ENCODE data around the gene MRPS27. TPM values are rescaled to one million over a fixed set of nuclear protein-coding genes. Genes with fewer than 3 reads are reported as not detected.
A peak's percentile ranks its signal among the peaks of the same experiment; 100 is the strongest.

The MRPS27 gene
- total RNA-seq, 2 experiments from 2014 or later = 25.0 to 26.1 TPM

DNA sequence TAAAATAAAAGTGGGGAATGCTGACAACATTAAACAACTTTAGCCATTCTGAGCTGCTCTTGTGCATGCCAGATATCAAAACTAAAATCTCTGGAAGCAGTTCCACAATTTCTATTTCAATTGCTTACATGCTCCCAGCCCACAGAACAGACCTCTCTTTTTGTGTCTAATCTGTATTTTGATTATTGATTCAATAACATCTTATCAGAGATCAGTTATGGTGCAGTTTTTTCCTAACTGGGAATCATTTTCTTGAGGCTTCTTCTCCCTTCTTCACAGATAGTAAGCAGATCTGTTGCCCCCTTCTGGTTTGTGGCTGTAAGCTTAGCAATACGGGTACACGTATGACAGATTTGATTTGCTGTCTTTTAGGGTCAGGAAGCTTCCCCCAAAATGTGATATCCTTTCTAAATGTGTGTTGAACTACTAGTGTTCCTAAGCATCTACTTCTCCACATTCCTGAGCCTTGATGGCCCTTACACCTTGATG, 39.4 kb downstream of the MRPS27 start:
- H3K27ac ChIP-seq (ENCODE audit: low read depth in 1 of 2, low read length in 2 of 2) = no peak overlapping the region
- CTCF ChIA-PET = no interaction called here
- Mint-ChIP-seq H3K36me3 (ENCODE audit: low read depth) (peaks cover 84% of the 10 kb centered on the region), H3K27ac (no peak overlapping the region), H3K27me3 (no peaks in the 10 kb centered on the region), H3K4me3 (no peak overlapping the region), H3K4me1 (ENCODE audit: low read depth) (peaks cover 4% of the 10 kb centered on the region), H3K9me3 (no peaks in the 10 kb centered on the region)
- no peaks in the 10 kb centered on the region for H3K27me3 ChIP-seq (ENCODE audit: control insufficient read depth in 1 of 2, insufficient read depth in 2 of 2, low read length in 2 of 2)
- no peak for ATAC-seq (ENCODE audit: poor library complexity)
- peaks cover 17% of the 10 kb centered on the region for H3K36me3 ChIP-seq (ENCODE audit: insufficient read depth, low read length)
- TF ChIP-seq, protein P1, sequence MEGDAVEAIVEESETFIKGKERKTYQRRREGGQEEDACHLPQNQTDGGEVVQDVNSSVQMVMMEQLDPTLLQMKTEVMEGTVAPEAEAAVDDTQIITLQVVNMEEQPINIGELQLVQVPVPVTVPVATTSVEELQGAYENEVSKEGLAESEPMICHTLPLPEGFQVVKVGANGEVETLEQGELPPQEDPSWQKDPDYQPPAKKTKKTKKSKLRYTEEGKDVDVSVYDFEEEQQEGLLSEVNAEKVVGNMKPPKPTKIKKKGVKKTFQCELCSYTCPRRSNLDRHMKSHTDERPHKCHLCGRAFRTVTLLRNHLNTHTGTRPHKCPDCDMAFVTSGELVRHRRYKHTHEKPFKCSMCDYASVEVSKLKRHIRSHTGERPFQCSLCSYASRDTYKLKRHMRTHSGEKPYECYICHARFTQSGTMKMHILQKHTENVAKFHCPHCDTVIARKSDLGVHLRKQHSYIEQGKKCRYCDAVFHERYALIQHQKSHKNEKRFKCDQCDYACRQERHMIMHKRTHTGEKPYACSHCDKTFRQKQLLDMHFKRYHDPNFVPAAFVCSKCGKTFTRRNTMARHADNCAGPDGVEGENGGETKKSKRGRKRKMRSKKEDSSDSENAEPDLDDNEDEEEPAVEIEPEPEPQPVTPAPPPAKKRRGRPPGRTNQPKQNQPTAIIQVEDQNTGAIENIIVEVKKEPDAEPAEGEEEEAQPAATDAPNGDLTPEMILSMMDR (IDR thresholded peaks at IDR 0.05) = no peak
- no peak overlapping the region for H3K4me3 ChIP-seq (ENCODE audit: low read length)
- POLR2A ChIA-PET = no interaction called here
- DNase-seq = peak in 1 of 14 experiments; percentile 7
- H3K9me3 ChIP-seq (ENCODE audit: control insufficient read depth in 1 of 2, insufficient read depth in 1 of 2, low read length in 2 of 2) = no peaks in the 10 kb centered on the region
- no peaks in the 10 kb centered on the region for H3K4me1 ChIP-seq (ENCODE audit: insufficient read depth, low read length)
- intact Hi-C loops (cut with DNase I, micrococcal nuclease) = no loop called here

DNA sequence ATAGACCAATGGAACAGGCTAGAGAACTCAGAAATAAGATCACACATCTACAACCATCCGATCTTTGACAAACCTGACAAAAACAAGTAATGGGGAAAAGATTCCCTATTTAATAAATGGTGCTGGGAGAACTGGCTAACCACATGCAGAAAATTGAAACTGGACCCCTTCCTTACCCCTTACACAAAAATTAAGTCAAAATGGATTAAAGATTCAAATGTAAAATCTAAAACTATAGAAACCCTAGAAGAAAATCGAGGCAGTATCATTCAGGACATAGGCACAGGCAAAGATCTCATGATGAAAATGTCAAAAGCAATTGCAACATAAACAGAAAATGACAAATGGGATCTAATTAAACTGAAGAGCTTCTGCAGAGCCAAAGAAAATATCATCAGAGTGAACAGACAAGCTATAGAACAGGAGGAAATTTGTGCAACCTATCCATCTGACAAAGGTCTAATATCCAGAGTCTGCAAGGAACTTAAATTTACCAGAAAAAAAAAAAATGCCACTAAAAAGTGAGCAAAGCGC, 43.8 kb downstream of the MRPS27 start:
- TF ChIP-seq, protein P1 (IDR thresholded peaks at IDR 0.05) = no peak
- no peaks in the 10 kb centered on the region for H3K9me3 ChIP-seq (ENCODE audit: control insufficient read depth in 1 of 2, insufficient read depth in 1 of 2, low read length in 2 of 2)

DNA sequence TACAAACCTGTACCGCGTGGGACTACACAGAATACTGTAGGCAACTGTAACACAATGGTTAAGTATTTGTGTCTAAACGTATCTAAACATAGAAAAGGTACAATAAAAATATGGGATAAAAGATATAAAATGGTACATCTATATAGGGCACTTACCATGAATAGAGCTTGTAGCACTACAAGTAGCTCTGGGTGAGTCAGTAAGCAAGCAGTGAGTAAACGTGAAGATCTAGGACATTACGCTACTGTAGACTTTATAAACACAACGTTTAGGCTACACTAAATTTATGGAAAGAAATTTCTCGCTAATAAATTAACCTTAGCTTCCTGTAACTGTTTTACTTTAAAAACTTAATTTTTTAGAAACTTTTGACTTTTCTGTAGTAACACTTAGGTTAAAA, 46.5 kb downstream of the MRPS27 start:
- CTCF ChIA-PET = no interaction called here
- no peak overlapping the region for H3K27ac ChIP-seq (ENCODE audit: low read depth in 1 of 2, low read length in 2 of 2)
- no peaks in the 10 kb centered on the region for H3K9me3 Mint-ChIP-seq
- TF ChIP-seq, protein P1 (IDR thresholded peaks at IDR 0.05) = no peak
- intact Hi-C loops (cut with DNase I, micrococcal nuclease) = no loop called here
- DNase-seq = no peak
- no peaks in the 10 kb centered on the region for H3K4me1 ChIP-seq (ENCODE audit: insufficient read depth, low read length)
- peaks cover 16% of the 10 kb centered on the region for H3K4me1 Mint-ChIP-seq (ENCODE audit: low read depth)
- H3K27me3 ChIP-seq (ENCODE audit: control insufficient read depth in 1 of 2, insufficient read depth in 2 of 2, low read length in 2 of 2) = no peaks in the 10 kb centered on the region
- H3K27ac Mint-ChIP-seq = no peak overlapping the region
- POLR2A ChIA-PET = no interaction called here
- no peaks in the 10 kb centered on the region for H3K9me3 ChIP-seq (ENCODE audit: control insufficient read depth in 1 of 2, insufficient read depth in 1 of 2, low read length in 2 of 2)
- no peak for ATAC-seq (ENCODE audit: poor library complexity)
- peaks cover 4% of the 10 kb centered on the region for H3K36me3 ChIP-seq (ENCODE audit: insufficient read depth, low read length)
- no peaks in the 10 kb centered on the region for H3K27me3 Mint-ChIP-seq
- no peak overlapping the region for H3K4me3 Mint-ChIP-seq
- H3K36me3 Mint-ChIP-seq (ENCODE audit: low read depth) = peaks cover 52% of the 10 kb centered on the region
- no peak overlapping the region for H3K4me3 ChIP-seq (ENCODE audit: low read length)

More for the DNA sequence above, 43.8 kb downstream of the MRPS27 start:
- peaks cover 74% of the 10 kb centered on the region for H3K36me3 Mint-ChIP-seq (ENCODE audit: low read depth)
- ATAC-seq (ENCODE audit: poor library complexity) = no peak
- Histone ChIP-seq H3K36me3 (ENCODE audit: insufficient read depth, low read length) (peaks cover 4% of the 10 kb centered on the region), H3K27ac (ENCODE audit: low read depth in 1 of 2, low read length in 2 of 2) (no peak overlapping the region), H3K4me3 (ENCODE audit: low read length) (no peak overlapping the region), H3K27me3 (ENCODE audit: control insufficient read depth in 1 of 2, insufficient read depth in 2 of 2, low read length in 2 of 2) (no peaks in the 10 kb centered on the region), H3K4me1 (ENCODE audit: insufficient read depth, low read length) (no peaks in the 10 kb centered on the region)
- H3K27ac Mint-ChIP-seq = no peak overlapping the region
- no peaks in the 10 kb centered on the region for H3K9me3 Mint-ChIP-seq
- intact Hi-C loops (cut with DNase I, micrococcal nuclease) = no loop called here
- H3K27me3 Mint-ChIP-seq = no peaks in the 10 kb centered on the region
- H3K4me1 Mint-ChIP-seq (ENCODE audit: low read depth) = peaks cover 8% of the 10 kb centered on the region
- no peak for DNase-seq
- POLR2A ChIA-PET = no interaction called here
- H3K4me3 Mint-ChIP-seq = no peak overlapping the region
- CTCF ChIA-PET = no interaction called here

Measured in CD4-positive, alpha-beta T cell (primary cell).